ENCODE data around the gene MSH2.

GRCh38 chr2:47359375-47359868 lies 43.5 kb upstream of the MSH2 start:
- TF ChIP-seq, protein P1, sequence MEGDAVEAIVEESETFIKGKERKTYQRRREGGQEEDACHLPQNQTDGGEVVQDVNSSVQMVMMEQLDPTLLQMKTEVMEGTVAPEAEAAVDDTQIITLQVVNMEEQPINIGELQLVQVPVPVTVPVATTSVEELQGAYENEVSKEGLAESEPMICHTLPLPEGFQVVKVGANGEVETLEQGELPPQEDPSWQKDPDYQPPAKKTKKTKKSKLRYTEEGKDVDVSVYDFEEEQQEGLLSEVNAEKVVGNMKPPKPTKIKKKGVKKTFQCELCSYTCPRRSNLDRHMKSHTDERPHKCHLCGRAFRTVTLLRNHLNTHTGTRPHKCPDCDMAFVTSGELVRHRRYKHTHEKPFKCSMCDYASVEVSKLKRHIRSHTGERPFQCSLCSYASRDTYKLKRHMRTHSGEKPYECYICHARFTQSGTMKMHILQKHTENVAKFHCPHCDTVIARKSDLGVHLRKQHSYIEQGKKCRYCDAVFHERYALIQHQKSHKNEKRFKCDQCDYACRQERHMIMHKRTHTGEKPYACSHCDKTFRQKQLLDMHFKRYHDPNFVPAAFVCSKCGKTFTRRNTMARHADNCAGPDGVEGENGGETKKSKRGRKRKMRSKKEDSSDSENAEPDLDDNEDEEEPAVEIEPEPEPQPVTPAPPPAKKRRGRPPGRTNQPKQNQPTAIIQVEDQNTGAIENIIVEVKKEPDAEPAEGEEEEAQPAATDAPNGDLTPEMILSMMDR (IDR thresholded peaks at IDR 0.05) = no peak
- no peak for TF ChIP-seq POLR2A (IDR thresholded peaks at IDR 0.05)
